Neural progenitor cell (in vitro differentiated cells): ENCODE data around the gene SERF2. TPM values are rescaled to one million over a fixed set of nuclear protein-coding genes. Genes with fewer than 3 reads are reported as not detected.

ENCODE experiments used
- DNase-seq: peaks from one replicate; pipeline ENCODE4 v3.0.0-alpha.2; 2016; ENCODE audit warnings: low spot score
- H2AFZ ChIP-seq: fragments of 200-600 bp; sonication (generic); replicated peaks from 2 replicates; pipeline ENCODE4 v1.6.1; 2016; ENCODE audit warnings: antibody characterized with exemption
- H3F3A ChIP-seq: fragments of 200-600 bp; sonication (generic); 2 replicates; pipeline ENCODE4 v1.6.1; 2016; ENCODE audit warnings: antibody characterized with exemption, low read depth
- H3K27ac ChIP-seq: fragments of 200-600 bp; sonication (generic); 2 replicates; pipeline ENCODE4 v1.5.1; 2016; ENCODE audit warnings: mild to moderate bottlenecking
- H3K27me3 ChIP-seq: fragments of 200-600 bp; sonication (generic); 2 replicates; pipeline ENCODE4 v1.6.1; 2016; ENCODE audit warnings: mild to moderate bottlenecking, moderate library complexity
- H3K36me3 ChIP-seq: fragments of 200-600 bp; sonication (generic); 2 replicates; pipeline ENCODE4 v1.5.1; 2016
- H3K4me1 ChIP-seq: fragments of 200-600 bp; sonication (generic); 2 replicates; pipeline ENCODE4 v1.6.1; 2016; ENCODE audit warnings: mixed run types
- H3K4me2 ChIP-seq: fragments of 200-600 bp; sonication (generic); 2 replicates; pipeline ENCODE4 v1.6.1; 2016
- H3K4me3 ChIP-seq: fragments of 200-600 bp; sonication (generic); 2 replicates; pipeline ENCODE4 v1.5.1; 2016
- H3K79me2 ChIP-seq: fragments of 200-600 bp; sonication (generic); 2 replicates; pipeline ENCODE4 v1.6.1; 2016; ENCODE audit warnings: low read depth
- H3K9ac ChIP-seq: fragments of 200-600 bp; sonication (generic); 2 replicates; pipeline ENCODE4 v1.6.1; 2016
- H3K9me3 ChIP-seq: fragments of 200-600 bp; sonication (generic); 2 replicates; pipeline ENCODE4 v1.5.1; 2016; ENCODE audit warnings: low read depth
- H4K20me1 ChIP-seq: fragments of 200-600 bp; sonication (generic); 2 replicates; pipeline ENCODE4 v1.6.1; 2016; ENCODE audit warnings: low read depth
- H3K27ac Mint-ChIP-seq: 3 replicates; pipeline ENCODE4 v1.8.0; 2021; ENCODE audit warnings: mixed read lengths
- H3K27me3 Mint-ChIP-seq: 2 replicates; pipeline ENCODE4 v1.8.0; 2022; ENCODE audit warnings: low read depth, mild to moderate bottlenecking, inconsistent platforms, moderate library complexity, mixed read lengths; ENCODE audit not compliant: insufficient read depth
- H3K36me3 Mint-ChIP-seq: 3 replicates; pipeline ENCODE4 v1.8.0; 2021; ENCODE audit warnings: mixed read lengths
- H3K4me1 Mint-ChIP-seq: 3 replicates; pipeline ENCODE4 v1.8.0; 2021; ENCODE audit warnings: mixed read lengths
- H3K4me3 Mint-ChIP-seq: 3 replicates; pipeline ENCODE4 v1.8.0; 2021; ENCODE audit warnings: mild to moderate bottlenecking, moderate library complexity, mixed read lengths
- H3K9me3 Mint-ChIP-seq: 3 replicates; pipeline ENCODE4 v1.8.0; 2020; ENCODE audit warnings: mixed read lengths
- EZH2 ChIP-seq: fragments of 200-600 bp; sonication (generic); IDR thresholded peaks from 2 replicates; pipeline ENCODE4 v1.6.1; 2017; ENCODE audit warnings: antibody characterized with exemption, mild to moderate bottlenecking, moderate library complexity
- EZH2phosphoT487 ChIP-seq: fragments of 200-600 bp; sonication (generic); IDR thresholded peaks from 2 replicates; pipeline ENCODE4 v1.6.1; 2017; ENCODE audit warnings: antibody characterized with exemption
- total RNA-seq: library from RNA; depleted of rRNA; stranded (reverse); fragments of >200 nt; gene quantifications from 2 replicates; pipeline ENCODE4 v1.2.3, GENCODE V29; 2015; ENCODE audit warnings: low replicate concordance
- TF ChIP-seq, protein P1 (sequence below): fragments of 200-600 bp; sonication (generic); IDR thresholded peaks from 2 replicates; pipeline ENCODE4 v1.5.1; 2017; ENCODE audit warnings: antibody characterized with exemption, mild to moderate bottlenecking

SERF2 gene
- total RNA-seq, 1 donor from 2014 or later, result 249 TPM

DNA sequence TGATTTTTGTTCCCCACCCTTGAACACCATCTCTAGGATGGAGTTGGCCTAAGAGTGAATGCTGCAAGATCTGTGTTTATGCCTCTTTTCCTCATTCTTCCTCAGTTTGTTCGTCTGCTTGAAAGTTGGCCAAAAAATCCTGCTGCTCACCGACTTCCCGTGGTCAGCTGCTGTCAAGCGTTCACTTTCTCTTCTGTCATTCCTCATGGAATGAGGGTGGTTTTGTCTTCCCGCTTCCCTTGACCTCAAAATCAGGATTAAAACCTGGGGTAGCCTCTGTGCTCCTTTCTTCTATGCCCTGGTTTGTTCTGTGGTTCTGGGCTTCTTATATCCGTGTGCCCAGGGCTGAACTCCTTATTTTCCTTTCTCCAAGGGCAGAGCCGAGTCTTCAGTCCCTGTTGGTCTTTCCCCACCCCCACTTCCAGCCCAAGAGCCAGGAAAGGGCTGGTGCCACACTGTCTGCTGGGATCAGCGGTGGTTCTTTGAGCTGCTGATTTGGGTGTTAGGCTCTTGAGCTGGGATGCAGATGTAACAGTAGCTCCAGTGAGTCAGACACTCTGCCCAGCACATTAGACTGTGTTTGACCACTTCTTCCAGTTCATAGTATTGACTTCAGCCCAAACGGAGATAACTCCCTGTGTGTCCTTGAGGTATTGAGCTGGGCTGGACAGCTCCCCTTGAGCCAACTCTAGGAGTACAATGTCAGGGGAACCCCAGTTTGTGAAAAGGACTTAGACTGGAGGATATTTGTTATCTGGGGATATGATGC lies 2.3 kb downstream of the SERF2 start:
- Histone ChIP-seq H3F3A (peaks cover 43% of the 10 kb centered on the region), H3K4me2 (no peak overlapping the region), H4K20me1 (peaks cover 38% of the 10 kb centered on the region), H3K27me3 (no peaks in the 10 kb centered on the region), H3K4me3 (no peak overlapping the region), H3K9me3 (no peaks in the 10 kb centered on the region), H3K4me1 (peaks cover 17% of the 10 kb centered on the region), H3K27ac (no peak overlapping the region), H3K9ac (no peak overlapping the region), H2AFZ (no peak overlapping the region), H3K79me2 (peaks cover 31% of the 10 kb centered on the region), H3K36me3 (no peaks in the 10 kb centered on the region)
- H3K27me3 Mint-ChIP-seq, result peaks cover 10% of the 10 kb centered on the region
- H3K4me3 Mint-ChIP-seq, result peak overlapping the region; percentile 98
- H3K27ac Mint-ChIP-seq, result no peak overlapping the region
- H3K9me3 Mint-ChIP-seq, result no peaks in the 10 kb centered on the region
- TF ChIP-seq EZH2phosphoT487 (no peak), EZH2 (no peak)
- peaks cover 41% of the 10 kb centered on the region for H3K4me1 Mint-ChIP-seq
- H3K36me3 Mint-ChIP-seq, result peaks cover 34% of the 10 kb centered on the region
- no peak for DNase-seq

DNA sequence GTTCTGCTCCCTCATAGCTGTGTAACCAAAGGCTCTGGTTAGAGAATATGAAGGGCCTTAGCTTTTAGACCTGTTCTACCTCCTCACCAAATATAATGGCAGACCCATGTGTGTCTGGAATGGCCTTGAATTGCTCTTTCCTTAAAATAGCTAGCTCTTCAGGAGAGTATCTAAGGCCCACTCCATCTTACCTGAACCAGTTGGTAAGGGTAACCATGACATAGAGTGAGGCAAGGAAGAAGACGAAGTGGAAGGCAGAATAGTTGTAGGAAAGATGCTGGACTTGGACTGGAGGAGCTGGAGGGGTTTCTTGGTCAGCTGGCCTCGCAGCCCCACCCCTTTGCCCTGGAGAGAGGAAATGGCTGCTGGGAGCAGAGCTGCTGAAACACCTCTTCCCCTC lies 3.1 kb downstream of the SERF2 start:
- H3K4me1 ChIP-seq, result peaks cover 25% of the 10 kb centered on the region
- no peak overlapping the region for H3K9ac ChIP-seq
- peak overlapping the region; percentile 98 for H3K4me3 Mint-ChIP-seq
- H3K9me3 ChIP-seq, result no peaks in the 10 kb centered on the region
- H3F3A ChIP-seq, result peaks cover 50% of the 10 kb centered on the region
- no peak overlapping the region for H3K27ac ChIP-seq
- H3K36me3 ChIP-seq, result no peaks in the 10 kb centered on the region
- peaks cover 31% of the 10 kb centered on the region for H3K79me2 ChIP-seq
- no peak overlapping the region for H3K4me2 ChIP-seq
- no peaks in the 10 kb centered on the region for H3K9me3 Mint-ChIP-seq
- peaks cover 38% of the 10 kb centered on the region for H4K20me1 ChIP-seq
- peaks cover 35% of the 10 kb centered on the region for H3K36me3 Mint-ChIP-seq
- no peaks in the 10 kb centered on the region for H3K27me3 ChIP-seq
- no peak overlapping the region for H3K4me3 ChIP-seq
- no peak for DNase-seq
- peaks cover 10% of the 10 kb centered on the region for H3K27me3 Mint-ChIP-seq
- TF ChIP-seq EZH2 (no peak), EZH2phosphoT487 (no peak)
- TF ChIP-seq, protein P1, sequence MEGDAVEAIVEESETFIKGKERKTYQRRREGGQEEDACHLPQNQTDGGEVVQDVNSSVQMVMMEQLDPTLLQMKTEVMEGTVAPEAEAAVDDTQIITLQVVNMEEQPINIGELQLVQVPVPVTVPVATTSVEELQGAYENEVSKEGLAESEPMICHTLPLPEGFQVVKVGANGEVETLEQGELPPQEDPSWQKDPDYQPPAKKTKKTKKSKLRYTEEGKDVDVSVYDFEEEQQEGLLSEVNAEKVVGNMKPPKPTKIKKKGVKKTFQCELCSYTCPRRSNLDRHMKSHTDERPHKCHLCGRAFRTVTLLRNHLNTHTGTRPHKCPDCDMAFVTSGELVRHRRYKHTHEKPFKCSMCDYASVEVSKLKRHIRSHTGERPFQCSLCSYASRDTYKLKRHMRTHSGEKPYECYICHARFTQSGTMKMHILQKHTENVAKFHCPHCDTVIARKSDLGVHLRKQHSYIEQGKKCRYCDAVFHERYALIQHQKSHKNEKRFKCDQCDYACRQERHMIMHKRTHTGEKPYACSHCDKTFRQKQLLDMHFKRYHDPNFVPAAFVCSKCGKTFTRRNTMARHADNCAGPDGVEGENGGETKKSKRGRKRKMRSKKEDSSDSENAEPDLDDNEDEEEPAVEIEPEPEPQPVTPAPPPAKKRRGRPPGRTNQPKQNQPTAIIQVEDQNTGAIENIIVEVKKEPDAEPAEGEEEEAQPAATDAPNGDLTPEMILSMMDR, result no peak
- H3K4me1 Mint-ChIP-seq, result peaks cover 48% of the 10 kb centered on the region
- no peak overlapping the region for H2AFZ ChIP-seq
- no peak overlapping the region for H3K27ac Mint-ChIP-seq

DNA sequence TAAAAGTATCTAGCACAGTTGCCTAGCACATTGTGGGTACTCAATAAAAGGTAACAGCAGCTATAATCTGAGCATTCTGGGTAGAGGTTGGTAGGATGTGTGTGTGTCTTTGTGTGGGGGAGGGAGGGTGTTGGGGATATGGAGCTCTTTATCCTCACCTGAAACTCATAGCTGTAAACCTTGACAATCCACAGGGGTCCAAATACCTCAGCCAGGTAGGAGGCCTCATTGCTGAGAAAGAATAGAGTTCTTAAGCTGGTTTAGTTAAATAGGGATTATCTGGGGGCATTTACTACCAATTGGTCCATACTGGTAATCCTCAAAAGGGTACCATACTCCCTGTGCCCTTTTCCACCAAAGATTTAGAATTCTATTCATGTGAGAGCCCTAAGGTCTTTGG lies 3.9 kb downstream of the SERF2 start:
- no peak overlapping the region for H3K27ac ChIP-seq

More for the DNA sequence above, 3.9 kb downstream of the SERF2 start:
- Mint-ChIP-seq H3K9me3 (no peaks in the 10 kb centered on the region), H3K27me3 (peaks cover 10% of the 10 kb centered on the region), H3K27ac (no peak overlapping the region), H3K4me1 (peaks cover 52% of the 10 kb centered on the region), H3K4me3 (no peak overlapping the region), H3K36me3 (peaks cover 39% of the 10 kb centered on the region)
- Histone ChIP-seq H3K36me3 (no peaks in the 10 kb centered on the region), H3K27me3 (no peaks in the 10 kb centered on the region), H4K20me1 (peaks cover 38% of the 10 kb centered on the region), H2AFZ (no peak overlapping the region), H3K4me2 (no peak overlapping the region), H3K79me2 (peaks cover 37% of the 10 kb centered on the region), H3K4me1 (peaks cover 25% of the 10 kb centered on the region), H3F3A (peaks cover 58% of the 10 kb centered on the region), H3K9ac (no peak overlapping the region), H3K4me3 (no peak overlapping the region), H3K9me3 (no peaks in the 10 kb centered on the region)
- TF ChIP-seq EZH2 (no peak), EZH2phosphoT487 (no peak)
- TF ChIP-seq, protein P1, result no peak
- no peak for DNase-seq
